GM21825 (cell line): ENCODE data around the gene PRAMEF25.
"Not testable (repeated sequence)": the region's sequence is repeated elsewhere in the genome, so short reads cannot be mapped to it uniquely, and the experiment has no call there.

Experiments
- ATAC-seq: cut with Tn5 transposase; IDR thresholded peaks from one replicate; pipeline ENCODE4 v1.9.1; 2021; ENCODE audit warnings: mild to moderate bottlenecking, moderate library complexity; ENCODE audit not compliant: unreplicated experiment

Gene PRAMEF25

DNA sequence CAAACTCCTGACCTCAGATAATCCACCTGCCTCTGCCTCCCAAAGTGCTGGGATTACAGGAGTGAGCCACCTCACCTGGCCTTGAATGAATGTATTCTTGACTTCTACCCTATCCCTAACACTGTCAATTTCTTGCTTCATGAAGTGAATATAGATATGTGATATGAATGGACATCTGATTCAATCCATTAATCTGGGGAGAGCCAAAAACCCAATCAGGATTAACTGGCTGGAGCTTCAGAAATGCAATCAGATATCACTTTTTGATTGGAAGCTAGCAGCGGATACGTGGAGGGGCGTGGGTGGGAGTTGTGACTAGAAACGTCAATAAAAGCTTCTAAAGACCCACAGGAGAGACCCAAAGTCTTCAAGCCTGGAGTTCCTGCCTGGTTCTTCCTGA, at the start of gene PRAMEF25:
Gene PRAMEF25 (plus strand): TSS at position 301 of the 400 bp plus-strand sequence. CDS start 2,920 bp downstream, outside the sequence.
- not testable (repeated sequence) for ATAC-seq

DNA sequence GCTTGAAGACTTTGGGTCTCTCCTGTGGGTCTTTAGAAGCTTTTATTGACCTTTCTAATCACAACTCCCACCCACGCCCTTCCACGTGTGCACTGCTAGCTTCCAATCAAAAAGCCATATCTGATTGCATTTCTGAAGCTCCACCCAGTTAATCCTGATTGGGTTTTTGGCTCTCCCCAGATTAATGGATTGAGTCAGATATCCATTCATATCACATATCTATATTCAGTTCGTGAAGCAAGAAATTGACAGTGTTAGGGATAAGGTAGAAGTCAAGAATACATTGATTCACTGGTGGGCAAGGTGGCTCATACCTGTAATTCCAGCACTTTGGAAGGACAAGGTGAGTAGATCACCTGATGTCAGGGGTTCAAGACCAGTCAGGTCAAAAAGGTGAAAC, 14.1 kb upstream of the PRAMEF25 start, which contains the start of gene PRAMEF27:
Gene PRAMEF27 (minus strand): TSS at position 101 of the 400 bp plus-strand sequence. CDS start 2,916 bp downstream, outside the sequence.
- ATAC-seq, result not testable (repeated sequence)

DNA sequence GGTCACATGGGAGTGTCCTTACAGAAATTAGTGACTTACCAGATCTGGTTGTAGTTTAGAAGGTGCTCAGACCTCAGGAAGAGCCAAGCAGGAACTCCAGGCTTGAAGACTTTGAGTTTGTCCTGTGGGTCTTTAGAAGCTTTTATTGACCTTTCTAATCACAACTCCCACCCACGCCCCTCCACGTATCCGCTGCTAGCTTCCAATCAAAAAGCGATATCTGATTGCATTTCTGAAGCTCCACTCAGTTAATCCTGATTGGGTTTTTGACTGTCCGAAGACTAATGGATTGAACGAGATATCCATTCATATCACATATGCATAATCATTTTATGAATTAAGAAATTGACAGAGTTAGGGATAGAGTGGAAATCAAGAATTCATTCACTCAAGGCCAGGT, 46.2 kb downstream of the PRAMEF25 start, which contains the start of gene HNRNPCL2:
Gene HNRNPCL2 (minus strand): TSS at position 101 of the 400 bp plus-strand sequence. CDS start 454 bp downstream, outside the sequence.
- ATAC-seq, result not testable (repeated sequence)
